ENCODE data around the gene RAB35.

DNA sequence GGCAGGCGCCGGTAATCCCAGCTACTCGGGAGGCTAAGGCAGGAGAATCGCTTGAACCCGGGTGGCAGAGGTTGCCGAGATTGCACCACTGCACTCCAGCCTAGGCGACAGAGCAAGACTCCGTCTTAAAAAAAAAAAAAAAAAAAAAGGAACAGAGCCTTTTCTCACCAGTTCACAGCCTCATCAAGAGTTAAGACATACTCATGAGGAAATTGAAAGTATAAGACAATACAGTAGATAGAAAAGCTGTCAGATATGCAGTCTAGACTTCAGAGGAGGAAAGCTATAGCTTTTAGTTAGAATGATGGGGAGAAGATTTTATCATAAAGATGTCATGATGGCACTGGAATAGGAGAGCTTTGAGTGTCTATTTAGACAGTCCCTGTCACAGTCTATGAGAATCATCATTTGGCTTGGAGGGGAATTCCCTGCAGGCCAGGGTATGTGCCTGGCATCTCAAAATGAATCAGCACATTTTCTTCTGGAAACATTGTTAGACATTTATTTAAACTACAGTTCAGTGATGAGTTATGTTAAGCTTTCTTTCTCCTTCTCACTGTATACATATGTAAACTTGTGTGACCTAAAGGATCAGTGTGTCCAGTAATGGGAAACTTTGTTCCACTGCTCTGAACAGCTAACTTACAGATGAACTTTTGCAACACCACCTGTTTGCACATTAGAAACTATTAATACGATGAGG is 2.9 kb upstream of the RAB35 start:
- TF ChIP-seq, protein P1, sequence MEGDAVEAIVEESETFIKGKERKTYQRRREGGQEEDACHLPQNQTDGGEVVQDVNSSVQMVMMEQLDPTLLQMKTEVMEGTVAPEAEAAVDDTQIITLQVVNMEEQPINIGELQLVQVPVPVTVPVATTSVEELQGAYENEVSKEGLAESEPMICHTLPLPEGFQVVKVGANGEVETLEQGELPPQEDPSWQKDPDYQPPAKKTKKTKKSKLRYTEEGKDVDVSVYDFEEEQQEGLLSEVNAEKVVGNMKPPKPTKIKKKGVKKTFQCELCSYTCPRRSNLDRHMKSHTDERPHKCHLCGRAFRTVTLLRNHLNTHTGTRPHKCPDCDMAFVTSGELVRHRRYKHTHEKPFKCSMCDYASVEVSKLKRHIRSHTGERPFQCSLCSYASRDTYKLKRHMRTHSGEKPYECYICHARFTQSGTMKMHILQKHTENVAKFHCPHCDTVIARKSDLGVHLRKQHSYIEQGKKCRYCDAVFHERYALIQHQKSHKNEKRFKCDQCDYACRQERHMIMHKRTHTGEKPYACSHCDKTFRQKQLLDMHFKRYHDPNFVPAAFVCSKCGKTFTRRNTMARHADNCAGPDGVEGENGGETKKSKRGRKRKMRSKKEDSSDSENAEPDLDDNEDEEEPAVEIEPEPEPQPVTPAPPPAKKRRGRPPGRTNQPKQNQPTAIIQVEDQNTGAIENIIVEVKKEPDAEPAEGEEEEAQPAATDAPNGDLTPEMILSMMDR (conservative IDR thresholded peaks at IDR 0.05; ENCODE audit: low read depth in 2 of 2) = no peak
- TF ChIP-seq EZH2phosphoT487 (IDR thresholded peaks at IDR 0.05; ENCODE audit: unreplicated experiment) (no peak), EZH2 (IDR thresholded peaks at IDR 0.05; ENCODE audit: low read depth, unreplicated experiment) (no peak), ZNF331 (CRISPR knock-in tag; IDR thresholded peaks at IDR 0.05; ENCODE audit: low read depth) (no peak), CREB1 (CRISPR knock-in tag; IDR thresholded peaks at IDR 0.05; ENCODE audit: low read depth) (no peak)
- TF ChIP-seq, protein P2, sequence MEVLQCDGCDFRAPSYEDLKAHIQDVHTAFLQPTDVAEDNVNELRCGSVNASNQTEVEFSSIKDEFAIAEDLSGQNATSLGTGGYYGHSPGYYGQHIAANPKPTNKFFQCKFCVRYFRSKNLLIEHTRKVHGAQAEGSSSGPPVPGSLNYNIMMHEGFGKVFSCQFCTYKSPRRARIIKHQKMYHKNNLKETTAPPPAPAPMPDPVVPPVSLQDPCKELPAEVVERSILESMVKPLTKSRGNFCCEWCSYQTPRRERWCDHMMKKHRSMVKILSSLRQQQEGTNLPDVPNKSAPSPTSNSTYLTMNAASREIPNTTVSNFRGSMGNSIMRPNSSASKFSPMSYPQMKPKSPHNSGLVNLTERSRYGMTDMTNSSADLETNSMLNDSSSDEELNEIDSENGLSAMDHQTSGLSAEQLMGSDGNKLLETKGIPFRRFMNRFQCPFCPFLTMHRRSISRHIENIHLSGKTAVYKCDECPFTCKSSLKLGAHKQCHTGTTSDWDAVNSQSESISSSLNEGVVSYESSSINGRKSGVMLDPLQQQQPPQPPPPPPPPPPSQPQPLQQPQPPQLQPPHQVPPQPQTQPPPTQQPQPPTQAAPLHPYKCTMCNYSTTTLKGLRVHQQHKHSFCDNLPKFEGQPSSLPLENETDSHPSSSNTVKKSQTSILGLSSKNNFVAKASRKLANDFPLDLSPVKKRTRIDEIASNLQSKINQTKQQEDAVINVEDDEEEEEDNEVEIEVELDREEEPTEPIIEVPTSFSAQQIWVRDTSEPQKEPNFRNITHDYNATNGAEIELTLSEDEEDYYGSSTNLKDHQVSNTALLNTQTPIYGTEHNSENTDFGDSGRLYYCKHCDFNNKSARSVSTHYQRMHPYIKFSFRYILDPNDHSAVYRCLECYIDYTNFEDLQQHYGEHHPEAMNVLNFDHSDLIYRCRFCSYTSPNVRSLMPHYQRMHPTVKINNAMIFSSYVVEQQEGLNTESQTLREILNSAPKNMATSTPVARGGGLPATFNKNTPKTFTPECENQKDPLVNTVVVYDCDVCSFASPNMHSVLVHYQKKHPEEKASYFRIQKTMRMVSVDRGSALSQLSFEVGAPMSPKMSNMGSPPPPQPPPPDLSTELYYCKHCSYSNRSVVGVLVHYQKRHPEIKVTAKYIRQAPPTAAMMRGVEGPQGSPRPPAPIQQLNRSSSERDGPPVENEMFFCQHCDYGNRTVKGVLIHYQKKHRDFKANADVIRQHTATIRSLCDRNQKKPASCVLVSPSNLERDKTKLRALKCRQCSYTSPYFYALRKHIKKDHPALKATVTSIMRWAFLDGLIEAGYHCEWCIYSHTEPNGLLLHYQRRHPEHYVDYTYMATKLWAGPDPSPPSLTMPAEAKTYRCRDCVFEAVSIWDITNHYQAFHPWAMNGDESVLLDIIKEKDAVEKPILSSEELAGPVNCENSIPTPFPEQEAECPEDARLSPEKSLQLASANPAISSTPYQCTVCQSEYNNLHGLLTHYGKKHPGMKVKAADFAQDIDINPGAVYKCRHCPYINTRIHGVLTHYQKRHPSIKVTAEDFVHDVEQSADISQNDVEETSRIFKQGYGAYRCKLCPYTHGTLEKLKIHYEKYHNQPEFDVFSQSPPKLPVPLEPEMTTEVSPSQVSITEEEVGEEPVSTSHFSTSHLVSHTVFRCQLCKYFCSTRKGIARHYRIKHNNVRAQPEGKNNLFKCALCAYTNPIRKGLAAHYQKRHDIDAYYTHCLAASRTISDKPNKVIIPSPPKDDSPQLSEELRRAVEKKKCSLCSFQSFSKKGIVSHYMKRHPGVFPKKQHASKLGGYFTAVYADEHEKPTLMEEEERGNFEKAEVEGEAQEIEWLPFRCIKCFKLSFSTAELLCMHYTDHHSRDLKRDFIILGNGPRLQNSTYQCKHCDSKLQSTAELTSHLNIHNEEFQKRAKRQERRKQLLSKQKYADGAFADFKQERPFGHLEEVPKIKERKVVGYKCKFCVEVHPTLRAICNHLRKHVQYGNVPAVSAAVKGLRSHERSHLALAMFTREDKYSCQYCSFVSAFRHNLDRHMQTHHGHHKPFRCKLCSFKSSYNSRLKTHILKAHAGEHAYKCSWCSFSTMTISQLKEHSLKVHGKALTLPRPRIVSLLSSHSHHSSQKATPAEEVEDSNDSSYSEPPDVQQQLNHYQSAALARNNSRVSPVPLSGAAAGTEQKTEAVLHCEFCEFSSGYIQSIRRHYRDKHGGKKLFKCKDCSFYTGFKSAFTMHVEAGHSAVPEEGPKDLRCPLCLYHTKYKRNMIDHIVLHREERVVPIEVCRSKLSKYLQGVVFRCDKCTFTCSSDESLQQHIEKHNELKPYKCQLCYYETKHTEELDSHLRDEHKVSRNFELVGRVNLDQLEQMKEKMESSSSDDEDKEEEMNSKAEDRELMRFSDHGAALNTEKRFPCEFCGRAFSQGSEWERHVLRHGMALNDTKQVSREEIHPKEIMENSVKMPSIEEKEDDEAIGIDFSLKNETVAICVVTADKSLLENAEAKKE (CRISPR knock-in tag; IDR thresholded peaks at IDR 0.05) = no peak

All from GM23338 (cell line).